ENCODE data around the gene TMEM132D. TPM values are rescaled to one million over a fixed set of nuclear protein-coding genes. Genes with fewer than 3 reads are reported as not detected.

TMEM132D gene
- total RNA-seq, 2 donors from 2014 or later: 4.4 to 14.2 TPM

- H3K36me3 Mint-ChIP-seq (ENCODE audit: low read depth): peaks cover 21% of the 10 kb centered on the region
- Histone ChIP-seq H3K36me3 (ENCODE audit: control insufficient read depth, insufficient read depth, low read length) (no peaks in the 10 kb centered on the region), H3K4me1 (ENCODE audit: control insufficient read depth, insufficient read depth, low read length) (no peaks in the 10 kb centered on the region), H3K9me3 (ENCODE audit: control insufficient read depth, low read length) (peaks cover 15% of the 10 kb centered on the region), H3K9ac (ENCODE audit: extremely low read depth, low read length, poor library complexity, severe bottlenecking) (no peak overlapping the region), H3K4me3 (ENCODE audit: low read length) (no peak overlapping the region), H3K27ac (ENCODE audit: low read depth, low read length) (no peak overlapping the region), H3K27me3 (ENCODE audit: control insufficient read depth, insufficient read depth, low read length, poor library complexity, severe bottlenecking) (no peaks in the 10 kb centered on the region)
- H3K27ac Mint-ChIP-seq: no peak overlapping the region
- no peak for TF ChIP-seq CTCF (conservative IDR thresholded peaks at IDR 0.05)
- peaks cover 8% of the 10 kb centered on the region for H3K4me1 Mint-ChIP-seq
- DNase-seq: no peak
- WGBS, 2 experiments (ENCODE audit: insufficient coverage in 1 of 2, insufficient read length in 1 of 2): 96 to 100% methylated on average over 8 of the region's 9 CpGs
- H3K9me3 Mint-ChIP-seq: peaks cover 25% of the 10 kb centered on the region
- H3K27me3 Mint-ChIP-seq (ENCODE audit: insufficient read depth): no peaks in the 10 kb centered on the region
- no peak overlapping the region for H3K4me3 Mint-ChIP-seq
Measured at GRCh38 chr12:129585296-129585695, 318.5 kb downstream of the TMEM132D start.

- no peak overlapping the region for H3K4me3 ChIP-seq (ENCODE audit: low read length)
- Mint-ChIP-seq H3K27ac (no peak overlapping the region), H3K4me1 (peaks cover 15% of the 10 kb centered on the region), H3K4me3 (no peak overlapping the region), H3K27me3 (ENCODE audit: insufficient read depth) (no peaks in the 10 kb centered on the region), H3K36me3 (ENCODE audit: low read depth) (peaks cover 5% of the 10 kb centered on the region), H3K9me3 (no peaks in the 10 kb centered on the region)
- H3K4me1 ChIP-seq (ENCODE audit: control insufficient read depth, insufficient read depth, low read length): no peaks in the 10 kb centered on the region
- TF ChIP-seq CTCF (conservative IDR thresholded peaks at IDR 0.05): peak; percentile 63
- H3K9ac ChIP-seq (ENCODE audit: extremely low read depth, low read length, poor library complexity, severe bottlenecking): no peak overlapping the region
- WGBS, 2 experiments (ENCODE audit: insufficient coverage in 1 of 2, insufficient read length in 1 of 2): 75 to 83% methylated on average over 2 to 5 of the region's 5 CpGs
- H3K27ac ChIP-seq (ENCODE audit: low read depth, low read length): no peak overlapping the region
- no peaks in the 10 kb centered on the region for H3K27me3 ChIP-seq (ENCODE audit: control insufficient read depth, insufficient read depth, low read length, poor library complexity, severe bottlenecking)
- no peaks in the 10 kb centered on the region for H3K36me3 ChIP-seq (ENCODE audit: control insufficient read depth, insufficient read depth, low read length)
- H3K9me3 ChIP-seq (ENCODE audit: control insufficient read depth, low read length): no peaks in the 10 kb centered on the region
- no peak for DNase-seq
Measured at GRCh38 chr12:129579879-129580278, 323.9 kb downstream of the TMEM132D start.

GRCh38 chr12:129571901-129572494 lies 331.8 kb downstream of the TMEM132D start:
- H3K9ac ChIP-seq (ENCODE audit: extremely low read depth, low read length, poor library complexity, severe bottlenecking): no peak overlapping the region
- no peak for TF ChIP-seq CTCF (conservative IDR thresholded peaks at IDR 0.05)
- no peaks in the 10 kb centered on the region for H3K27me3 ChIP-seq (ENCODE audit: control insufficient read depth, insufficient read depth, low read length, poor library complexity, severe bottlenecking)
- no peak overlapping the region for H3K27ac ChIP-seq (ENCODE audit: low read depth, low read length)
- Mint-ChIP-seq H3K9me3 (peaks cover 2% of the 10 kb centered on the region), H3K36me3 (ENCODE audit: low read depth) (no peaks in the 10 kb centered on the region), H3K4me3 (no peak overlapping the region), H3K27me3 (ENCODE audit: insufficient read depth) (no peaks in the 10 kb centered on the region), H3K4me1 (peaks cover 5% of the 10 kb centered on the region), H3K27ac (peak overlapping the region; percentile 67)
- WGBS, 2 experiments (ENCODE audit: insufficient coverage in 1 of 2, insufficient read length in 1 of 2): 81 to 82% methylated on average over 13 to 17 of the region's 17 CpGs
- DNase-seq: peak; percentile 71
- H3K4me1 ChIP-seq (ENCODE audit: control insufficient read depth, insufficient read depth, low read length): no peaks in the 10 kb centered on the region
- no peaks in the 10 kb centered on the region for H3K36me3 ChIP-seq (ENCODE audit: control insufficient read depth, insufficient read depth, low read length)
- H3K9me3 ChIP-seq (ENCODE audit: control insufficient read depth, low read length): no peaks in the 10 kb centered on the region
- H3K4me3 ChIP-seq (ENCODE audit: low read length): no peak overlapping the region
